ENCODE data around the gene FABP6. TPM values are rescaled to one million over a fixed set of nuclear protein-coding genes. Genes with fewer than 3 reads are reported as not detected.

The FABP6 gene
- total RNA-seq, 1 donor from 2014 or later: not detected

GRCh38 chr5:160287378-160288051 lies 58.2 kb downstream of the FABP6 start:
- Mint-ChIP-seq H3K36me3 (ENCODE audit: low read depth) (no peaks in the 10 kb centered on the region), H3K4me1 (no peaks in the 10 kb centered on the region), H3K4me3 (no peak overlapping the region), H3K27me3 (peaks cover 5% of the 10 kb centered on the region), H3K27ac (no peak overlapping the region), H3K9me3 (no peaks in the 10 kb centered on the region)
- intact Hi-C loops (cut with micrococcal nuclease): no loop called here
- ATAC-seq (ENCODE audit: low read depth) (no peak), DNase-seq (no peak)
- POLR2A ChIA-PET: interaction anchor here (0.6 to 0.7 kb wide), 2 partner anchors 24 to 70 kb away, joined by 3 read pairs; no protein-coding TSS in a partner anchor
- TF ChIP-seq, protein P1, sequence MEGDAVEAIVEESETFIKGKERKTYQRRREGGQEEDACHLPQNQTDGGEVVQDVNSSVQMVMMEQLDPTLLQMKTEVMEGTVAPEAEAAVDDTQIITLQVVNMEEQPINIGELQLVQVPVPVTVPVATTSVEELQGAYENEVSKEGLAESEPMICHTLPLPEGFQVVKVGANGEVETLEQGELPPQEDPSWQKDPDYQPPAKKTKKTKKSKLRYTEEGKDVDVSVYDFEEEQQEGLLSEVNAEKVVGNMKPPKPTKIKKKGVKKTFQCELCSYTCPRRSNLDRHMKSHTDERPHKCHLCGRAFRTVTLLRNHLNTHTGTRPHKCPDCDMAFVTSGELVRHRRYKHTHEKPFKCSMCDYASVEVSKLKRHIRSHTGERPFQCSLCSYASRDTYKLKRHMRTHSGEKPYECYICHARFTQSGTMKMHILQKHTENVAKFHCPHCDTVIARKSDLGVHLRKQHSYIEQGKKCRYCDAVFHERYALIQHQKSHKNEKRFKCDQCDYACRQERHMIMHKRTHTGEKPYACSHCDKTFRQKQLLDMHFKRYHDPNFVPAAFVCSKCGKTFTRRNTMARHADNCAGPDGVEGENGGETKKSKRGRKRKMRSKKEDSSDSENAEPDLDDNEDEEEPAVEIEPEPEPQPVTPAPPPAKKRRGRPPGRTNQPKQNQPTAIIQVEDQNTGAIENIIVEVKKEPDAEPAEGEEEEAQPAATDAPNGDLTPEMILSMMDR (IDR thresholded peaks at IDR 0.05): no peak
- CTCF ChIA-PET: no interaction called here

Other genes with a start within 250 kb of the FABP6 start
- 59.9 and 65.0 TPM in 2 replicates for gene TTC1, start 220.4 kb upstream of the FABP6 start, total RNA-seq
- gene PWWP2A, start 110.1 kb upstream of the FABP6 start, total RNA-seq: 25.8 and 33.0 TPM in 2 replicates
- 0.09 TPM in 1 of 2 replicates, not detected in the other for gene CCNJL, start 83.1 kb downstream of the FABP6 start, total RNA-seq
- gene C1QTNF2, start 141.1 kb downstream of the FABP6 start, total RNA-seq: not detected in 2 replicates
- 0.44 and 0.66 TPM in 2 replicates for gene FAM200C, start 170.5 kb downstream of the FABP6 start, total RNA-seq
- gene SLU7, start 189.6 kb downstream of the FABP6 start, total RNA-seq: 58.5 and 59.3 TPM in 2 replicates
- gene PTTG1, start 192.3 kb downstream of the FABP6 start, total RNA-seq: 15.3 and 16.8 TPM in 2 replicates